SK-N-MC (cell line): Measurements from ENCODE around the gene CSMD2.

Experiments used
- EZH2 ChIP-seq: fragments of 200-600 bp; sonication (generic); IDR thresholded peaks from one replicate; pipeline ENCODE4 v1.6.1; 2017; ENCODE audit warnings: antibody characterized with exemption
- FOXP2 ChIP-seq: optimal IDR thresholded peaks from 2 replicates; pipeline ENCODE3; 2011; ENCODE audit warnings: mild to moderate bottlenecking, moderate library complexity; ENCODE audit not compliant: insufficient read depth; ENCODE audit errors: extremely low read length, control extremely low read depth
- POLR2AphosphoS5 ChIP-seq: IDR thresholded peaks from 2 replicates; pipeline ENCODE4 v1.6.1; 2012; ENCODE audit warnings: mild to moderate bottlenecking, low read depth, low read length, borderline replicate concordance

DNA sequence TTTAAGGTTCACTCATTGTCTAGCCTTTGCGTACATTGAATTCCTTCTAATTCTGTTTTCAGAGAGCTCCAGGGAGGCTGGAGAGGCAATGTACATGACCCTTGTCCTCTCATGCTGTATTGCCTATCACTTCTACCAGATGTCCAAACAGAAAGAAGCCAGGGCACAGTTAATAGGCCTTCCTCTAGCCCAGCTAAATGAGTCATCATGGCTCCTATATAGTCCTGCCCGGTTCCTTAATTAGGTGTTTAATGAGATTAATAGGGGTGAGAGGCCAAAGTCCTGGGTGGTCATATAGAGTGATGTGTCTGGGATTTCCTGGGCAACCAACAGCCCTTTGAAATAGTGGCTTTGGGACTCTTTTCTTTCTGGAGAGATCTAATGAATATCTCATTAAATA lies 616.3 kb downstream of the CSMD2 start:
- TF ChIP-seq EZH2 (no peak), POLR2AphosphoS5 (no peak), FOXP2 (no peak)
